Spleen (tissue), 11 donors: ENCODE results near the gene SASH1. TPM values are rescaled to one million over a fixed set of nuclear protein-coding genes. Genes with fewer than 3 reads are reported as not detected.

ENCODE experiments used
- DNase-seq: peaks from one replicate; pipeline ENCODE4 v3.0.0-alpha.2; 2020
- H3K27ac ChIP-seq, 8 donors: fragments of 200-600 bp; sonication (generic) in 7 of 8; 1 replicate in 4 of 8; 2 replicates in 4 of 8; pipeline versions ENCODE4 v1.5.0 to v1.8.0; 2016 to 2021; ENCODE audit warnings: inconsistent platforms in 4 of 8, mild to moderate bottlenecking in 4 of 8, moderate library complexity in 1 of 8
- H3K27me3 ChIP-seq, 7 donors: fragments of 200-600 bp; sonication (generic) in 6 of 7; replicated peaks in 1 of 7; 1 replicate in 4 of 7; 2 replicates in 3 of 7; pipeline versions ENCODE4 v1.5.0 to v1.8.0; 2016 to 2021; ENCODE audit warnings: inconsistent platforms in 3 of 7, mild to moderate bottlenecking in 1 of 7
- H3K36me3 ChIP-seq, 6 donors: fragments of 200-600 bp; sonication (generic) in 5 of 6; 1 replicate in 4 of 6; 2 replicates in 2 of 6; pipeline versions ENCODE4 v1.5.0 to v1.8.0; 2016 to 2021; ENCODE audit warnings: inconsistent platforms in 2 of 6
- H3K4me1 ChIP-seq, 6 donors: fragments of 200-600 bp; sonication (generic) in 5 of 6; 1 replicate in 3 of 6; 2 replicates in 3 of 6; pipeline versions ENCODE4 v1.5.0 to v1.8.0; 2016 to 2021; ENCODE audit warnings: inconsistent platforms in 3 of 6
- H3K4me3 ChIP-seq, 8 donors: fragments of 200-600 bp; sonication (generic) in 7 of 8; 1 replicate in 4 of 8; 2 replicates in 4 of 8; pipeline versions ENCODE4 v1.5.0 to v1.8.0; 2016 to 2021; ENCODE audit warnings: inconsistent platforms in 4 of 8, mild to moderate bottlenecking in 4 of 8, moderate library complexity in 2 of 8
- H3K9me3 ChIP-seq, 8 donors: fragments of 200-600 bp; sonication (generic) in 7 of 8; 1 replicate in 4 of 8; 2 replicates in 4 of 8; pipeline versions ENCODE4 v1.5.0 to v1.8.0; 2016 to 2021; ENCODE audit warnings: inconsistent platforms in 4 of 8
- POLR2A ChIP-seq, 3 donors: fragments of 450-650 bp; IDR thresholded peaks; one replicate each; pipeline ENCODE4 v1.5.1; 2017; ENCODE audit warnings: antibody characterized with exemption in 3 of 3, mild to moderate bottlenecking in 1 of 3
- POLR2AphosphoS5 ChIP-seq, 3 donors: sonication (generic); formaldehyde crosslinking; IDR thresholded peaks; one replicate each; pipeline ENCODE4 v1.5.1; 2017; ENCODE audit warnings: antibody characterized with exemption in 3 of 3
- WGBS, 5 donors: extraction: QIAGEN DNeasy Blood & Tissue Kit in 3 of 5; methylation state at CpG; one replicate each; pipeline versions ENCODE4 v1.1.5 to v1.1.7; 2013 to 2018; 5-methylcytosine and 5-hydroxymethylcytosine counted together
- intact Hi-C: fragments of 100-400 bp; cut with DNase I; formaldehyde crosslinking; loops from one replicate; pipeline ENCODE4 v1.15.0; 2023; ENCODE audit warnings: low total_unique reads
- polyA plus RNA-seq, 3 donors: library from polyadenylated mRNA; stranded (reverse); fragments of 200-250 nt; gene quantifications; one replicate each; pipeline ENCODE4 v1.2.1, GENCODE V29; 2013
- total RNA-seq, 7 donors: library from RNA; depleted of rRNA in 3 of 7; stranded (reverse); fragments of >200 nt in 3 of 7; fragmentation: NEBNext Ultra II Directional in 4 of 7; extraction: Animal tissue kit (Norgen Biotek cat#: 25700) in 4 of 7; gene quantifications; one replicate each; pipeline versions ENCODE4 v1.1.0 to v1.2.1, GENCODE V29; 2016 to 2021
- TF ChIP-seq, protein P1 (sequence below), 11 experiments: fragments of 200-600 bp in 7 of 11; fragments of 450-650 bp in 4 of 11; sonication (generic) in 4 of 11; IDR thresholded peaks in 8 of 11; conservative IDR thresholded peaks in 3 of 11; 1 replicate in 7 of 11; 2 replicates in 4 of 11; pipeline versions ENCODE4 v1.4.0 to v1.8.0; 2016 to 2021; ENCODE audit warnings: antibody characterized with exemption in 11 of 11, inconsistent platforms in 4 of 11, mild to moderate bottlenecking in 1 of 11
- donor health status: healthy with polysubstance abuse.
- donor health status: DM: no; HTN: no; CAD: no; lungs with moderate emphysema.
- donor health status: DM: no; HTN: no; CAD: no.
- donor health status: Bipolar disorder and iron deficiency.
- donor health status: healthy.
- donor health status: DM: no; HTN: no; CAD: no.
- donor health status: DM: yes; HTN: yes; CAD: no.

Gene SASH1
- total and polyA plus RNA-seq, 10 donors, result 3.9 to 103 (median 57.9) TPM

DNA sequence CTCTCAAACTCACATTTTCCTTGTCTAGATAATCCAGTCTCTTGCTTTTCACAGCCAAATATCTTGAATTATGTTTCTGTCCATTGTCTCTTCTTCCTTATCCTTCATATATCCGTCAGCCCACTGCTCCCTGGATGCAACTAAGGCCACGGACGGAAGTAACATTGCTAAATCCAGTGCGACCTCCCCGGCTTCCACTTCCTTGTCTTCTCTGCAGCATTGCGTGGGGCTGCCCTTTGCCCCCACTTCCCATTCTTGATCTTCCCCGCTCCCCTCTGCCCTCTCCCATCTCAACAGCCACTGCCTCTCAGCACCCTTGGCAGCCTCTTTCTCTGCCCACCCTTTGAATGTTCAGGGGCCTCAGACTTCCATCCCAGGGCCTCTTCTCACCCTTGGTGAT is 213.8 kb downstream of the SASH1 start:
- Histone ChIP-seq H3K9me3 (peaks cover 0 to 2% (median 0%) of the 10 kb centered on the region in 8 donors), H3K36me3 (no peaks in the 10 kb centered on the region), H3K27me3 (peaks cover 0 to 12% (median 0%) of the 10 kb centered on the region in 7 donors), H3K27ac (no peak overlapping the region), H3K4me3 (no peak overlapping the region), H3K4me1 (peaks cover 0 to 32% (median 22%) of the 10 kb centered on the region in 6 donors)
- 26 to 54% (median 46%) methylated on average over 6 to 7 of the region's 7 CpGs for WGBS, 5 donors
- TF ChIP-seq, protein P1, sequence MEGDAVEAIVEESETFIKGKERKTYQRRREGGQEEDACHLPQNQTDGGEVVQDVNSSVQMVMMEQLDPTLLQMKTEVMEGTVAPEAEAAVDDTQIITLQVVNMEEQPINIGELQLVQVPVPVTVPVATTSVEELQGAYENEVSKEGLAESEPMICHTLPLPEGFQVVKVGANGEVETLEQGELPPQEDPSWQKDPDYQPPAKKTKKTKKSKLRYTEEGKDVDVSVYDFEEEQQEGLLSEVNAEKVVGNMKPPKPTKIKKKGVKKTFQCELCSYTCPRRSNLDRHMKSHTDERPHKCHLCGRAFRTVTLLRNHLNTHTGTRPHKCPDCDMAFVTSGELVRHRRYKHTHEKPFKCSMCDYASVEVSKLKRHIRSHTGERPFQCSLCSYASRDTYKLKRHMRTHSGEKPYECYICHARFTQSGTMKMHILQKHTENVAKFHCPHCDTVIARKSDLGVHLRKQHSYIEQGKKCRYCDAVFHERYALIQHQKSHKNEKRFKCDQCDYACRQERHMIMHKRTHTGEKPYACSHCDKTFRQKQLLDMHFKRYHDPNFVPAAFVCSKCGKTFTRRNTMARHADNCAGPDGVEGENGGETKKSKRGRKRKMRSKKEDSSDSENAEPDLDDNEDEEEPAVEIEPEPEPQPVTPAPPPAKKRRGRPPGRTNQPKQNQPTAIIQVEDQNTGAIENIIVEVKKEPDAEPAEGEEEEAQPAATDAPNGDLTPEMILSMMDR (IDR thresholded peaks at IDR 0.05 in 8 of 11, conservative IDR thresholded peaks at IDR 0.05 in 3 of 11), result no peak
- TF ChIP-seq POLR2AphosphoS5 (IDR thresholded peaks at IDR 0.05) (no peak), POLR2A (IDR thresholded peaks at IDR 0.05) (no peak)
- DNase-seq, result no peak
- intact Hi-C loops, result no loop called here

DNA sequence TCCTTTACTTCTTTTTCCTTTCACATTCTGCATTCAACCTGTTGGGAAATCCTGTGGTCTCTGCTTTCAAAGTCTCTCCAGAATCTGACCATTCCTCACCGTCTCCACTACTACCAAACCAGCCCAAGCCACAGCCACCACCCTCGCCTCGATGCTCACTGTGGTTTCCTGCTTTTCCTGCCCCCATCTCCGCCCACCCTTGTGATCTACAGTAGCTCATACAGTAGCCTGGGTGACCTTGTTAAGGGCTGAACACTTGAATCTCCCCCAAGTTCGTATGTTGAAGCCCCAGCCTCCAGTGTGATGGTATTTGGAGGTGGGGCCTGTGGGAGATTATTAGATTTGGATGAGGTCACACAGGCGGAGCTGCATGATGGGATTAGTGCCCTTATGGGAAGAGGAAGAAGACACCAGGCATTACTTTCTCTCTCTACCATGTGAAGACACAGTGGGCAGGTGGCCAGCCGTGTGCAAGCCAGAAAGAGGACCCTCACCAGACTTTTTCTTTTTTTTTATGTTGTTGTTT is 215.2 kb downstream of the SASH1 start:
- no peak overlapping the region for H3K4me3 ChIP-seq
- no peak for DNase-seq
- intact Hi-C loops, result no loop called here
- H3K4me1 ChIP-seq, result peaks cover 0 to 32% (median 22%) of the 10 kb centered on the region in 6 donors
- H3K9me3 ChIP-seq, result peaks cover 0 to 2% (median 0%) of the 10 kb centered on the region in 8 donors
- no peaks in the 10 kb centered on the region for H3K36me3 ChIP-seq
- 10 to 23% (median 15%) methylated on average over 7 of the region's 7 CpGs for WGBS, 5 donors
- H3K27ac ChIP-seq, result peak overlapping the region in 1 of 8 donors; percentile 45
- H3K27me3 ChIP-seq, result peaks cover 0 to 12% (median 0%) of the 10 kb centered on the region in 7 donors
- TF ChIP-seq POLR2A (IDR thresholded peaks at IDR 0.05), result no peak

DNA sequence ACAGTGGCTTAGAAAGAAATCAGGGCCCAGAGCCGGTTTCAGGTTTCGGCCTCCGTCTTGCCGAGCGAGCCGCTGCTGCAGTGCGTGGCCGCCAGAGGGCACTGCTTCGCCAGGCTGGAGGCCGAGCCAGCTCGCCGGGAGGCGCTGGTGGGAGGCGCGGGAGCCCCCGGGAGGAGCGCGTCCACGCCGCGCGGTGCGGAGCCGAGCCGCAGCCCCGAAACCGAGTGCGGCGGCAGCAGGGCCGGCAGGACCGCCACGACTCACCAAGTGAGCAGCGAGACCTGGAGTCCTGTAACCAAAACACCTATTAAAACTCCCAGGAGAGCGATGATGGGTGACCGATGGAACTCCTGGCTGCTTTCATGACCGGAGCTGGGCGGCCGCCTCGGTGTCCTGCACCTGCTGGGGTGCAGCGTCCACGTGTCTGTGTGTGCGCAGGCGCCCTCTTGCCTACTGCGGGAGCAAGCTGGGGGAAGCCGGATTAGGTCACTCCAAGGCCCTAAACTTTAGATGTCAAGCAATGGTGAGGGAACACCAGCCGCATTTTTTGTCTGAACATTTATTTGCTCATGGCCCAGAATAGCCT is 217.3 kb downstream of the SASH1 start:
- H3K36me3 ChIP-seq, result no peaks in the 10 kb centered on the region
- TF ChIP-seq POLR2AphosphoS5 (IDR thresholded peaks at IDR 0.05) (peak; percentile 31 to 71 (median 58)), POLR2A (IDR thresholded peaks at IDR 0.05) (no peak)
- TF ChIP-seq, protein P1 (IDR thresholded peaks at IDR 0.05 in 8 of 11, conservative IDR thresholded peaks at IDR 0.05 in 3 of 11), result peak; percentile 64 to 99 (median 96)
- peaks cover 0 to 12% (median 0%) of the 10 kb centered on the region in 7 donors for H3K27me3 ChIP-seq
- intact Hi-C loops, result no loop called here
- H3K27ac ChIP-seq, result no peak overlapping the region
- 6 to 10% (median 6%) methylated on average over 25 to 46 of the region's 46 CpGs for WGBS, 5 donors
- peak; percentile 94 for DNase-seq
- H3K4me3 ChIP-seq, result peak overlapping the region; percentile 20 to 67 (median 37)
- H3K9me3 ChIP-seq, result peaks cover 0 to 2% (median 0%) of the 10 kb centered on the region in 8 donors
- H3K4me1 ChIP-seq, result peaks cover 0 to 32% (median 22%) of the 10 kb centered on the region in 6 donors

DNA sequence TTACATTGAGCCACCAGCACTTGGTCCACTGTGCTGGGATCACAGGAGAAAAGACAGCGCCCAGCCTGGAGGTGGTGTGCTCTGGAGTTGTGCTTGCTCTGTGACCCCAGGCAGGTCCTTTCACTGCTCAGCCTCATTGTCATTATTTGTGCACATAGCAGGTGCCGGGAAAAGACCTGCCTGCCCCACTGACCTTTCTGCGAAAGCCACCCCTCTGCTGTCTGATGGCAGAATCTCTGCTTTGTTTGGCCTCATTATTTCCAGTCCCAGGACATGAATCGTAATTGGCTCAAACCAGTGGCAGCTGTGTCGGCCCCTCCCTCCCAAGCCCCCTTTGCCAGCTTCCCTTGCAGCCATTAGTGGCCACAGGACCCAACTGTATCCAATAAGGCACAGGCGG is 219.0 kb downstream of the SASH1 start:
- WGBS, 5 donors, result 86 to 96% (median 94%) methylated on average over 6 of the region's 6 CpGs

More for the DNA sequence above, 219.0 kb downstream of the SASH1 start:
- Histone ChIP-seq H3K9me3 (no peaks in the 10 kb centered on the region), H3K4me1 (peaks cover 0 to 42% (median 24%) of the 10 kb centered on the region in 6 donors), H3K27me3 (peaks cover 0 to 12% (median 0%) of the 10 kb centered on the region in 7 donors), H3K27ac (no peak overlapping the region), H3K4me3 (no peak overlapping the region), H3K36me3 (no peaks in the 10 kb centered on the region)
- DNase-seq, result no peak
- TF ChIP-seq, protein P1 (IDR thresholded peaks at IDR 0.05 in 8 of 11, conservative IDR thresholded peaks at IDR 0.05 in 3 of 11), result no peak
- no peak for TF ChIP-seq POLR2A (IDR thresholded peaks at IDR 0.05)
- no peak for TF ChIP-seq POLR2AphosphoS5 (IDR thresholded peaks at IDR 0.05)
- intact Hi-C loops, result no loop called here
